Measurements from ENCODE around the gene DUSP8.

DUSP8 gene

DNA sequence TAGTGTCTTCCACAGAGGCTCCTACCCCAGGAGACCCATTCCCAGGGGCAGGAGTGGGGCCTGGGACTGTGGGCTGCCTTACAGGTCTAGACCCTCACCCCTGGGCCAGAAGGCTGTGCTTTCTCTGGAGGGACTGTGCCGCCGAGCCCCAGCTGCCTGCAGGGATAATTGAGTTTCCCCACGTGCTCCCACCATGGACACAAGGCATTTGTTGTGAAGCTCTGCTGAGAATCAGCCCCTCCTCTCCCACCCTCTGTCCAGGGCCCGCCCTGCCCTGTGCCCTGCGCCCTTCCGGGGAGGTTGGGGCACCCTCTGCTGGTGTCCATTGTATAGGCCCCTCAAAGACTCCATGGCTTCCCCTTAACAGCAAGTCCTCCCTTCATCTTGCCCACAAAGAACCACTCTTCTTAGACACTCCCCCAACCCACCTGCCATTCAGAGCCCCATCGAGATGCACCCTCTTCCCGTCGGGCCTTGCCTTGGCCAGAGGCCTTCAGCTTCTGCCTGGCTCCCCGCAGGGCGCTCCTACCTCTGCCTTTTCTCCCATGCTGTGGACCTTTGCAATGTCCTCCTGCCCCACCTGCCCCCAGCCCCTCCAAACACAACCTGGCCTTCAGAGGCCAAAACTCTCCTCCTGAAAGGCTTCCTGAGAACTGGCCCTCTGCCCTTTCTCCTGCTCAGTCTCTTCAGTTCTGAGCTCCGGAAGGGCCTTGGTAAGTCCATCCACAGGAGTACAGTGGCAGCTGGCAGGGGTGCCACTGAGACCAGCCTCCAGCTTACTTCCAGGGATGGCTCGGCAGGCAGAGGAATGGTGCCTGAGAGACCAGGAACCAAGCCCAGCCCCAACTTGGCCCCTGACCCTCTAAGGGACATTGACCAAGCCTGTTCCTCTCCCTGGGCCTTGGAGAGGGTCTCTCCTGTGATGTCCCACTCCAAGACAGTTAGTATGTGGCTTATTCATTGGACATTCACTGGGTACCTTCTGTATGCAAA lies 22.4 kb downstream of the DUSP8 start:
- no peak for DNase-seq

DNA sequence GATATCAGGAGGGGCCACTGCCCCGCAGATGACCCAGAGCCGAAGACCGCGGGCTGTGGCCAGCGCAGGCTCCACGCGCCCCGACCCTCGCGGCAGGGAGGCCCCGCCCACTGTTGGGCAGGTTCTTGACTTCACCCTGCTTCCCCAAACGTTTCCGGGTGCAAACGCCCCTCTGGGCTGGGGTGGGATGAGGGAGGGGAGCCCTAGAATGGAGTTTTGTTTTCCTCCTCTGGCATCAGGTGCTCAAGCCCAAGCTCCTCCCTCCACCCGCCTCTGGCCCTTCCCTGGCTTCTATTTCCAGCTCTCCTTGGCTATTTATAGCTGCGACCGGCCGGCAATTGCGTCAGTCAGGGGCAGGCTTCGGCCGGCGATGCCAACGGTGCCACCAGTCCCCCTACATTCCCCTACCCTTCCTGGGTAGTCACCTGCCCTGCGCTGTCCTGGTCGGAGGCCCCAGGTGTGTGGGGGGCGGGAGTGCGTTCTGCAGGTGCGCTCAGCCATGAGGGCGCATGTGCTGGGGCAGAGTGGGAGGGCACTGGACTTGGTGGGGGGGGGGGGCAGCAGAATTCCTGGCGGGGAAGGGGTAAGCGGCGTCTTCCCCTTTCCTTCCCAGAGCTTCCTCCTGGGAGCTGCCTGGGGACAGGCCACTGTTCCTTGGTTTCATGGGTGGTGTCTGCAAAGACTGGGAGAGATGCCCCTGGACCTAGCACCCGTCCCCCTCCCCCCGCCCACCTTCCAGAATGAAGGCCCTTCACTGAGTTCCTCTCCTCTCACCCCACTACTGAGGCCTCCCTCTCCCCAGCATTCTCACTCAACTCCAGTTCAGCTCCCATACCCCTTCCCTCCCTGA lies 23.6 kb downstream of the DUSP8 start:
- DNase-seq, result peak; percentile 85

DNA sequence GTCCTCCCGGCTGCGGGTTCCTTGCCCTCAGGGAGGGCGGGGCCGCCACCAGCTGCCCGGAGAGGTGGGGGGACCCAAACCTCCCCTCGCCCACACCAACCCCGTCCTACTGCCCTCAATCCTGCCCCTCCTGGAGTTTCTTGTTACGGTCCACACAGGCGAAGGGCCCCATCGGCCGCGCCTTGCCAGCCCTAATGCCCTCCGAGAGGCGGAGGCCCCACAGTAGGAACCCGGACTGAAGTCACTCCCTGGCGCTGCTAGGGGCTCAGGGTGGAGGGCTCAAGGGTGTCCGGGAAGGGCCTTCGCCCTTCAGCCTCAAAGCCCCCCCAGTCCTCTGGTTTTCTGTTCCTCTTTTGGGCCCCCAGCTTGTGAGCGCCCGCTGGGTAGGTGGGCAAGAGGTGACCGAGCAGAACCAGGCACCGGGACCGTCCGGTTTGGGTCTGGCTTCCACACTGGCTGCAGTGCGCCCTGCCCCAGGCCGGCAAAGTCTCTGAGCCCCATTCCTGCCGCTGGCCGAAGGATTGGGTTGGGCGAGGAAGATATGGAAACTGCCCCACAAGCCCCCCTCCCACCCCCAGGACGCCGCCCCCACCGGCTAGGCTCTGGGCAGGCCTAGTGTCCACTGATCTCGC lies 24.5 kb downstream of the DUSP8 start:
- DNase-seq, result no peak

DNA sequence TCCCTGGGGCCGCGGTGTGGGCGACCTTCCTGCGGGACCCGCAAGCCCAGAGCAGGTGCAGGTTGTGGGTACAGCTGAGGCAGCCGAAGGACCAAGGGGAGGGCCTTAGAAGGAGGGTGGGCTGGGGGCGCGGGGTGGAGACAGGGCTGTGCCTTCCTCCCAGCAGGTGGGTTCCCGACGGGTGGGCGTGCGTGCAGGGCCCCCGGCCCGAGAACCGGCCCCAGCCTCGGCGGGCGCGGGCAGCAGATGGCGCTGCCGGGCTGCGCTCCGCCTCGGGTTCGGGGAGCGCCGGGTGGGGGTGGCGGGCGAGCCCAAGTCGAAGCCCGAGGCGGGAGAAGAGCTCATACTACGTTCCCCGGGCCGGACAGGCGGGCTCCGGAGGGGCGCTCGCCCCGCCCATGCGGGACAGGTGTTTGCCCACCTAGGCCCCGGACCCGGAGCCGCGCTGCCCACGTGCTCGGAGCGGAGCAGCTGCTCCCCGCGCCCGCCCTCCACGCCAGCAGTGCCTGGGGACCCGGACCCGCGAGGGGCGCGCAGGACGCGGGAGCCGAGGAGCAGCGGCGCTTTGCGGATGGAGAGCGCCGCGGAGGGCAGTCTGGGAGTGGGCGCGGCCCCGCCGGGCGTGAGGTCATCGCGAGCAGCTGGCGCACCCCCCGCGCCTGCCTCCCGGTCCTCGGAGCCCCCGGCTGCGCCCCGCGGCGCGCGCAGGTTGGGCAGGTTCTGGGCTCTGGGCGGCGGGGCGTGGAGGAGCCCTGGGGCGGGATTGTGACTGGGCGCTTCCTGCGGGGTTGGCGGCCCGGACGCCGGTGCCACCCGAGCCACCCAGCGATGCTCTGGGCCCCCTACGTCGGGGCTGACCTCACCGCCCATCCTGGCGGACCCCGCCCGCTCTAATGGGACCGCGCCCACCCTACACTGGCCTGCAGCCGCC lies 25.3 kb downstream of the DUSP8 start:
- DNase-seq, result peak; percentile 54

DNA sequence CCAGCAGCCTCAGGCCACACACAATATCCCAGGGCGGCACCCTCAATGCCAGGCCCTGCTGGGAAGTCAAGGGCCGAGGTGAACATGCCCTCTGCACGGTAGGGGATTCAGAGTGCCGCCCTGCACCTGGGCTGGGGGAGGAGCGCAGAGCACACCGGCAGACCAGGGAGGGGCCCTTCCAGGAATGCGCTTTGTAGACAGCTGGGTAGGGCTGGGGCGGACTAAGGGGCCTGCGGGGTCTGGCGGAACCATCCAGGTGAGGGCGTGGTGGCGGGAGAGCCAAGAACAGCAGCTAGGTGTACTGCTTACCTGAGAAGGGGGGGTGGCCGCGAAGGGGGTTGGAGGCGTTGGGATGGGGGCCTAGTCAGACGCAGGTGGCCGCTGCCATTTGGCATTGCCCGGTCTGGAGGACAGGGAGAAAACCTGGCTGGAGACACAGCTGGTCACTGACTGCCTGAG lies 26.0 kb downstream of the DUSP8 start:
- DNase-seq, result peak; percentile 38

DNA sequence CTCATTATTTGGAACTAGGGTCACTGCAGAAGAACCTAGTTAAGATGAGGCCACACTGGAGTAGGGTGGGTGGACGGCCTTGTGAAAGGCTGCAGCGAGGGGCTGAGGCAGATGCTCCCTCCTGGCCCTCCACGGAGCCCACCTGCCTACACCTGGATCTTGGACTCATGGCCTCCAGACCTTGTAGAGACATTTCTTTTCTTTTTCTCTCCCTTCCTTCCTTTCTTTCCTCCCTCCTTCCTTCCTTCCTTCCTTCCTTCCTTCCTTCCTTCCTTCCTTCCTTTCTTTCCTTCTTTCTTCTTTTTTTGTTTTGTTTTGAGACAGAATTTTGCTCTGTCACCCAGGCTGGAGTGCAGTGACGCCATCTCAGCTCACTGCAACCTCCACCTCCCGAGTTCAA lies 26.6 kb downstream of the DUSP8 start:
- no peak for DNase-seq

DNA sequence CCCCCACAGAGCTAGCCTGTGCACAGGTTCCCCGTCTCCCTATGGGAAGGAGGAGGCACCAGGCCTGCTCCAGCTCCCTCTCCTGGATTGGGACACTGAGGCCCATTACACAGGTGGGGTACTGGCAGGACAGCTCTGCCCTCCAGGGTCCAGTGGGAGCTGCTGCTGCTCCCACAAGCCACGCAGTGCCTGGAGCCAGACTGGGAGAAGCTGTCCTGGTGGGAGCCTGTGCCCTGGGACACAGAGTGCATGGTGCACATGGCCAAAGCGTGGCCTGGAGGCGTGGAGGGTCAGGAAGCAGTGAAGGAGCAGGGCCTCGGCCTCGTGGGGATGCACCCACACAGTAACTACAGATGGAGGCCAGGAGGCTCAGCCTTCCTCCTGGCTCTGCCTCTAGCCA lies 27.5 kb downstream of the DUSP8 start:
- no peak for DNase-seq

DNA sequence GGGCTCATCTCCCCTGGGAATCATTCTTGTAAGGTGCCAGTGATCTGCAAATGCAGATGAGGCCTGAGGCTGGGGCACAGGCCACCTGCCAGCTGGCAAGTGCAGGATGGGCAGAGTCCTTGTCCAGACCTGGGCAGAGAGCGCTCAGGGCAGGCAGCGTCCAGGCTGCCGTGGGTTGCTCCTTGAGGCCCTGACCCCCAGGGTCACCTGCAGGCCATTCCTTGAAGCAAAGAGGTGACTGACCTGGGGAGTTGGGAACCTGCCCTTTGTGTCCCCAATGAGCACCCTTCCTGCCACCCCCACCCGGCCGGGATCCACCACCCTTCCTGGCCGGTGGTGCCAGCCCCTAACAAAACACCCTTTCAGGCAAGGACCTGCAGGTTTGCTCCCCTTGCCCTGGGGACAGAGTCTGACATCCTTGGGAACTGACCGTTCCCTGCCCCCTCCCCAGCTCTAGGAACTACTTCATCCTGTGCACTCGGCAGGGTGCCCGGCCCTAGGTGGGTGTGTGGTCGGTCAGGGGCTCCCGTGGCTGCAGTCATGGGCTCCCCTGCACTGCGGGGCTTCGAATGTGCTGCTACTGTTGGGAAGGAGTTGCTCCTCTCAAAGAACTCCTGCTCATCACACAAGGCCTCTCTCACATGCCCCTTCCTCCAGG lies 28.3 kb downstream of the DUSP8 start:
- no peak for DNase-seq

DNA sequence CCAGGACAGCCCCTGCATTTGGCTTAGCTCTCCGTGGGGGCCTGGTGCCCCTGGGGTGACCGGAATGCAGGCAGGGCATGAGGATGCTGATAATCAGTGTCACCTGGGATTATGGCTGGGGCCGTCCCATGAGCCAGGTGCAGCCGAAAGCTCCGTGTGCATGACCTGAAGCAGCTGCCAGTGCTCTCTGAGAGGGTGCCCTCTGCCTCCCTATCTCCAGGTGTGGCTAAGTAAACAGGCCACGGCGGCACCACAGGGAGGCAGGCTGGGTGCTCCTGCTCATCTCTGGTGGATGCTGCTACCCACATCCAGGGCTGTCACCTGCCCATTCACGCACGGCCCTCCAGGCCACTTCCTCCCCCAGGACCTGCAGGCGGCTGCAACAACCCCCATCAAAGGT lies 29.8 kb downstream of the DUSP8 start:
- DNase-seq, result peak; percentile 77

DNA sequence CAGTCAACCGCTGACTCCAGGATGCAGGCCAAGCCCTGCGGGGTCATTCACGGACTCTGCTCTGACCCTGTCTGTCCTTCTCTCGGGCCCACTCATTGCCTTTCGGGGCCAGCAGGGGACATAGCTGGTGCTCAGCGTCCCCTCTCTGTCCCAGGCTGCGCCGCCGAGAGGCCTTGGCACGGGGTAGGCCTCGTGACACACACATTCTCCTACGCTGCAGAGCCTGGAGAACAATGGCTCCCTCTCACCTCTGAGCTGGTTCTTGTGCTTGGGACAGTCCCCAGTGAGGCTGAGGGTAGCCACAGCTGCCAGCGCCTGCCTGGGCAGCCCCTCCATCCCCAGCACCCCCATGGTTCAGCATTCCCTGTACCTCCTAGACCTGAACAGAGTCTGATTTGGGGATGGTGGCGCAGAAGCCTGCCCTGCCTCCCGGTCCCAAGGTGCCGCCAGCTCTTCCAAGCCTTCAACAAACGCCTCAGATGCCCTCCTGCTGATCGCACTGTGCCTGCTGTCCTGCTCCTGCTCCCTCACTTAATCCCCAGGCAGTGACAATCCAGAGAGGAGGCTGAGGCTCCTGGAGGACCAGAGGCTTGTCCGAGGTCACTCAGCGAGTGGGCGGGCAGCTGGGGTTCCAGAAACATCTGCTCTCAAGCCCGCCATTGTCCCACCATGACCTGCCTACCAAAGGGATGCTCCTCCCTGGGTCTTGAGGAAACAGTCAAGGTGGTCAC lies 30.4 kb downstream of the DUSP8 start:
- no peak for DNase-seq

DNA sequence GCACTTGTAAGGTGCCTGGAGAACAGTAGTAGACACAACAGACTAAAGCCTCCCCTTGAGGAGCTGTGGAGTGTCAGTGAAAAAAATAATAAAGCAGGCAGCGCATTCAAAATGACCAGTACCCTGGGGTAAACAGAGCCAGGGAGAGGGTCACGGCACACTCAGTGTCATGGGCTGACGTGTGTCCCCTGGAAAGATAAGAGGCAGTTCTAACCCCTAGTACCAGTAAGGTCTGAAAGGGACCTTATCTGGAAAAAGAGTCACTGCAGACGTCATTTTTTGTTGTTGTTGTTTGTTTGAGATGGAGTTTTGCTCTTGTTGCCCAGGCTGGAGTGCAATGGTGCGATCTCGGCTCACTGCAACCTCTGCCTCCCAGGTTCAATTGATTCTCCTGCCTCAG lies 32.0 kb downstream of the DUSP8 start:
- DNase-seq, result no peak

DNA sequence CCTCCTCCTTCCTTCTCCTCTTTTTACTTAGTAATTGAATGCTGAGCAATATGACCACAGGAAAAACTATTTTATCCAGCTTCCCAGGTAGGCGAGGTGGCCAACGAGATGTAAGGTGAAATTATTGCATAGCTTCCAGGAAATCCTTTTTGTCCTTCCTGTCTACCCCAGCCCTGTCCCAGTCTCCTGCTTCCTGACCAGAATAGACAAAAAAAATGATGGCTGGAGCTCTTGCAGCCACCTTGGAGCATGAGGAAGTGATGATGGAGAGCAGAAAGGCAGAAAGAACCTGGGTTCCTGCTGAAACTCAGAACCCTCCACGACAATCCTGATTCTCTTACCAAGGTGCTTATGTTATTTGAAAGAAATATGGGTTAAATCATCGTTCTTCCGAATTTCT lies 33.9 kb downstream of the DUSP8 start:
- no peak for DNase-seq

DNA sequence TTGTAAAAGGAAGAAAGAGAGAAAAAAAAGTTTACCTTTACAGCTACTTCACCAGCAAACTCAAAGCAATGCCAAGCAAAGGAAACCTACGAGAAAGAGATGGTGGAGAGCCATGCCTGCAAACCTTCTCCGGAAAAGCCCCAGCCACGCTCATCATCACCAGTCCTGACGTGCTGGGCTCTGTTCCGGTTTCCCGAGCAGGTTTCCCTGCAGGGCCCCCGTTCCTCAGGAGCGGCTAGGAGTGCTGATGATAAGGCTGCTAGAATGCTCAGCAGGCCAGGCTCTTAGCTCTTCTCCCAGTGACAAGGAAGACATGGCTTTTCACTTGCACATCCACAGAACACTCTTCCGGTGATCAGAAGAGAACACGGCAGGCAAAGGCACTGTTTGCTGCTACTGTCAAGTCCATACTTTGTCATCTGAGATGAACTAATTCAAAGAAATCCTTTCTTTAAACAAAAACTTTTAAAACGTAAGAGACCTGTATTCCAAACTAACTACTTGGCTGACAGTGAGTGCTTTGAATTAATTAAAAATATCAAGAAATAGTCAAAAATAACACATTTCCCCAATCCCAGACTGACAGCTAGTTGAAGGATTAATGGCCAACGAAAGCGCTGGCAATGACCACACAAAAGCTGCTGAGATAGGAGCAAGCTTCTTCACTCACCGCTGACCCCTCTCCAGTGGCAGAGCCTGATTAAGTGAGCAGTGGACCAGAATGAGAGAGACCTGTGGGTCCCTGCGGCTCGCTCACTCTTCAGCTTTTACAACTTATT lies 35.8 kb downstream of the DUSP8 start:
- no peak for DNase-seq

DNA sequence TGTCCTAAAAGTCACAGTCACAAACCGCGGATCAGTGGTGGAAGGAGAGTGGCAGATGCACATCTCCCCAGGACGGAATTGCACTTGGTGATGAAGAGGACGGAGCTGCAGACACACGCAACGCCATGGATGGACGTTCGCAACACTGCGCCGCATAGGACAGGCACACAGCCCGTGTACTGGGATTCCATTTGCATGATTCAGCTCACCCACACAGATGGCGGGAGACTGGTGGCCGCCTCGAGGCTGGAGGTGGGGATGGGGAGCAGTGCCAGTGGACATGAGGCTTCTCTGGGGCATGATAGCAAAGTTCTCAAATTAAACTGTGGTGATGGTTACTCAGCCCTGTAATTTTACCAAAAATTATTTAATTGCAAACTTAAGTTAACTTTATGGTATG lies 37.4 kb downstream of the DUSP8 start:
- DNase-seq, result no peak

DNA sequence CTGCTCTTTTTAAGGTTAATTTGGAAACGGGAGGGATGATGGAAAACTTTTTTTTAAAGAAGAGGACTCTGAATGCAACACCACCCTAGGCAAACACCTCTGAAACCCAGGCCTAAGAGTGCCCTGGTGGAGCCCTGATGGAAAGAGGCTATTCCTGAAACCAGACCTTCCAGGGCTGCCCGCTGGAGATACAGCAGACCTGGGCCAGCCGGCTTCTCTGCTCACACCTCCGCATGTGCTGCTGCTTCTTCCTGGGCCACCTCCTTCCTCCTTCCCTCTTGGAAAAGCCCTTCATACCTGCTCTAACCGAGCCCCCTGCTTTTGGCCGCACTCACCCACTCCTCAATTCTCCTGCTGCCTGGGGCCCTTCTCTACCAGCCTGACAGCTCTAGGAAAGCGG lies 37.9 kb downstream of the DUSP8 start:
- no peak for DNase-seq

DNA sequence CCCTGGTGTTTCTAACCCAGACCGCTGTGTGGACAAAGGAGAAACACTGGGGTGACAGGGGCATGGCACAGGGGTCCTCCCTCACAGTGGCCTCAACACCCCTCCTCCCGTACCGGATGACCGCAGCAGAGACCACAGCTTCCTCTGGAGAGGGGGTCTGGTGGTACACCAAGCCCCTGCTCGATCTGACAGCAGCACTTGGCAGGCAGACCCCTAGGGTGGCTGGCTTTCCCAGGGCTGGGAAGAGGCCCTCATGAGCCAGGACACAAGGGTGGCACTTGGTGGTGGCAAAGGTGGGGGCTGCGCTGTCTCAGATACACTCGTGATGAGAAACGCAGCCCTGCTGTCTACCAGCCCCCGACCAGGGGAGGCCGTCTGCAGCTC lies 38.7 kb downstream of the DUSP8 start:
- no peak for DNase-seq

DNA sequence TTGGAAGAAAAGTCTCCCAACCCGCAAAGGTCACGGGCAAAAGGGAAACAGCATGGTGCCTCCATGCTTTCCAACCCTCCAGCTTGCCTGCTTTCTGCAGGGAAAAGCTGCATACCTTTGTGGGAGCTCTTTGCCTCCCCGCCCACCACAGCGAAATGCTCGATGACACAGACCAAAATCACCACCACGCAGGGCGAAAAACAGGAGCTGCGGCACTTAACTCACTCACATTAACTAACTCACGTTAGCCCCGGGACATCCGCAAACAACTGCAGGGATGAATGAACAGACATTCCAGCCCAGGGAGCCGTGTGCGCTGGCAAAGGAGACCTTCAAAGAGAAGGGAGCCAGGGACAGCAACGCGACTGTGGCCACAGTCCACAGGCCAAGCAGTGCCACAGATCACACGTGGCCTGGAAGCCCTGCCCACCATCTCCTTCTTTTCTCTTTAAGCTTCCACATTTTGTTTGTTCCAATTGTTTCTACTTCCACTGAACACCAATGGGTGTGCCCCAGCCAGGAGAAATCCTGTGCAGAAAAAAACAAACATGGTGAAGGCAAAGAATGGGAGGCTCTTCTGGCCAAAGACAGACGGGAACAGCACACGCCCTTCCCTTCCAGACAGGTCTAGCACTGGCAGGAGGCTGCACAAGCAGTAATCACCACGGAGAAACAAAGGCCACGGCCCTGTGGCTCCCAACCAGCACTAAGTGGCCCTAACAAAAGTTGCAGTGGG lies 39.3 kb downstream of the DUSP8 start:
- no peak for DNase-seq

DNA sequence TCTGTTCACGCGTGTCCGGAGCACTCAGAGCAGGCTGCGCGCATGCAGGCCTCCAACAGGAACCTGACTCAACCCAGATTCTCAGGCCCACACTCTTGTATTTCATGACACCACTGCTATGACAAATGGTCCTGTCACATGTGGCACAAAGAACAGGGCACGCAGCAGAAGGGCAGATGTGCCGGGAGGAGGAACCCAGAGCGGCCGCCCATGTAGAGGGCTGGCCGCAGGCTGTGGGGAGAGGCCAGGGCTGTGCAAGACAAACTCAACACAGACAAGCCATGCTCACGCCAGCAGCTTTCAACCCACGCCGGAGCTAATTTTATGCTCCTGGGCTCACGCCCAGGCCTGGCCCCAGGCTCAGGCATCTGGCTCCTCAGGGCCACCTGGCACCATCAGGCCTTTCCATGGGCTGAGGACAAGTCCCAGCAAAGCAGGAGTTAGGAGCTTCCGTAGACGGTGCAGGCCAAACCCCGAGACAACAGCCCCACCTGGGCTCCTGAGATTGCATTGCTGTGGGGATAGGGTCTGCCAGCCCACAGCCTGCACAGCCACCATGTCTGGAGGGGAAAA lies 40.0 kb downstream of the DUSP8 start:
- DNase-seq, result no peak

DNA sequence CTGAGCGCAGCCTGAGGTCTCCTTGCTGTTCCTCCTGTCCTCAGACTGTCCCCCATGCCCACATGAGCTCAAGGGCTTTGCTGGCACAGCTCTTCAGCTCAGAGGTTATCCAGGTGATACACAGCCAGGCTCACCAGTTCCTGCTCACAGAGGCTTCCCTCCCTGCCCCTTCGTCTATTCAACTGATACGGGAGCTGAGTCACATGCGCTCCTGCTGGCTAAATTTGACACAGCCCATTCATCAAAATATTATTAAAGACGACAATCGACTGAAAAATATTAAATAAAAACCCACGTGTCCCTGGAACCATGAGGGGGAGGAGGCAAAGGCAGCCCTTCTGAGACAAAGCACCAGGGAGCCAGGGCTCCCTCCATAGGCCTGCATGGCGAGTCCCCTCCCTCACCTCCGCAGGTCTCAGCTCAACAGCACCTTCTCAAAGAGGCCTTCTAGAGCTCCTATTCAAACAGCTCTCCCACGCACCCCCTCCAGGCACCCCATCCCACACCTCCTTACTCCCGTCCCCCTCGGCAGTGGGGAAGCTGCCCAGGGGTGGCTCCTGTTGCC lies 40.5 kb downstream of the DUSP8 start:
- no peak for DNase-seq

All from DMS153 (cell line).